ENCODE results near the gene DLG4.

DNA sequence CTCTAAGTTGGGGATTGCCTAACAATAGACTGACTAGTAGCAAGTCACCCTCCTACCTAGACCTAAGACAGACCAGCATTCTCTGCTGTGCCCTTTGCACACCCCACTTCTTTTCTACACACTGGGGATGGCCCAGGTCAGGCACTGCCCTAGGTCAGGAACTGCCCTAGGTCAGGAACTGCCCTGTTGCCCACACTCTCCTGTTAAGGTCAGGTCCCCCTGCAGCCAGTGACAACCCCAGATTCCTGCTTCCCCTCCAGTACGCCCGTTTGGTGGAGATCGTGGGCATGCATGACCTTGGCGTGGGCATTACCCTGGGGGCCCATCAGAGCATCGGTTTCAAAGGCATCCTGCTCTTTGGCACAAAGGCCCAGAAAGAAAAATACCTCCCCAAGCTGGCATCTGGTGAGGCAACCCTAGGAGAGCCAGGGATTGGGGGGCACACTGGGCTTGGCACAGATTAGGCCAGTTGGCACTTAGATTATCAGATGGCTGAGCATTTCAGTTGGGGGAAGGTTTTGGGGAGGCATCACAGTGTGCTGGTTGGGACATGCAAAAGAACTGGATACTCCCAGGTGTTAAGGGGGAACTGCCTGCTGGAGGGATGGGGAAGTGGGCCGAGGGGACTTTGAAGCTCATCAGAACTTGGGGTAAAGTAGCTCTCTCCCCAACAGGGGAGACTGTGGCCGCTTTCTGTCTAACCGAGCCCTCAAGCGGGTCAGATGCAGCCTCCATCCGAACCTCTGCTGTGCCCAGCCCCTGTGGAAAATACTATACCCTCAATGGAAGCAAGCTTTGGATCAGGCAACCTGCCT lies 1.8 kb upstream of the DLG4 start:
- TF ChIP-seq, protein P1, sequence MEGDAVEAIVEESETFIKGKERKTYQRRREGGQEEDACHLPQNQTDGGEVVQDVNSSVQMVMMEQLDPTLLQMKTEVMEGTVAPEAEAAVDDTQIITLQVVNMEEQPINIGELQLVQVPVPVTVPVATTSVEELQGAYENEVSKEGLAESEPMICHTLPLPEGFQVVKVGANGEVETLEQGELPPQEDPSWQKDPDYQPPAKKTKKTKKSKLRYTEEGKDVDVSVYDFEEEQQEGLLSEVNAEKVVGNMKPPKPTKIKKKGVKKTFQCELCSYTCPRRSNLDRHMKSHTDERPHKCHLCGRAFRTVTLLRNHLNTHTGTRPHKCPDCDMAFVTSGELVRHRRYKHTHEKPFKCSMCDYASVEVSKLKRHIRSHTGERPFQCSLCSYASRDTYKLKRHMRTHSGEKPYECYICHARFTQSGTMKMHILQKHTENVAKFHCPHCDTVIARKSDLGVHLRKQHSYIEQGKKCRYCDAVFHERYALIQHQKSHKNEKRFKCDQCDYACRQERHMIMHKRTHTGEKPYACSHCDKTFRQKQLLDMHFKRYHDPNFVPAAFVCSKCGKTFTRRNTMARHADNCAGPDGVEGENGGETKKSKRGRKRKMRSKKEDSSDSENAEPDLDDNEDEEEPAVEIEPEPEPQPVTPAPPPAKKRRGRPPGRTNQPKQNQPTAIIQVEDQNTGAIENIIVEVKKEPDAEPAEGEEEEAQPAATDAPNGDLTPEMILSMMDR (IDR thresholded peaks at IDR 0.05) = no peak
- no peak for TF ChIP-seq POLR2A (IDR thresholded peaks at IDR 0.05)

Measured in ovary (tissue), 3 donors.